DND-41 (cell line): ENCODE results near the gene CTSF.

Experiments
- EZH2 ChIP-seq: IDR thresholded peaks from 3 replicates; pipeline ENCODE4 v1.6.1; 2012; ENCODE audit warnings: borderline replicate concordance, low read depth, mild to moderate bottlenecking, moderate library complexity, low read length, inconsistent platforms; ENCODE audit not compliant: severe bottlenecking
- TF ChIP-seq, protein P1 (sequence below): IDR thresholded peaks from 2 replicates; pipeline ENCODE4 v1.5.1; 2012; ENCODE audit warnings: borderline replicate concordance, low read length, moderate library complexity, mild to moderate bottlenecking; ENCODE audit not compliant: poor library complexity, severe bottlenecking; ENCODE audit errors: extremely low read depth

DNA sequence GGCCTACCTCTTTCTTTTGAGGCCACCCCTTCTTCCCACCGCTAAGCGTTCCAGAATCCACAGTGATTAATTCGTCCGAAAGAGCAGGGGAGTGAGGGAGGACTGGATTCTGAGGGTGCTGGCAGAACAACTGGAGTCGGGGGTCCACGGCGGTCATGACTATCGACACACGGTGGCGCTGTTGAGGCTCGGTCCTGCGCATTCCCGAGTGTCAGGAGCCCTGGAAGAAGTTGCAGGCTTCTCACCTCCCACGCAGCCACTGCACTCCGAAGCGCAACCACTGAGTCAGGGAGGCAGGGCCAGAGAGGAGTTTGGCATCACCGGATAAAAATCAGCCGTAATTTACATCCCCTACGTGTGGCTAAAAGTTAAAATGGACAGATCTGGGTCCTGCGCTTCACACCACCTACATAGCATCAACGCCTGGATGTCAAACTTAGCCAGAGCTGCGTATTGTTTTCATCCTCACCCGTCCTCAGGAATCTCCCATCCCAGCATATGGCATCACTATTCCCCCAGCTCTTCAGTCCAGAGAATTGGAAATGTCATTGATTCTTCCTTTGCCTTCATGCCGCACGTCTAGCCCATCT, 10.7 kb upstream of the CTSF start:
- no peak for TF ChIP-seq EZH2
- TF ChIP-seq, protein P1, sequence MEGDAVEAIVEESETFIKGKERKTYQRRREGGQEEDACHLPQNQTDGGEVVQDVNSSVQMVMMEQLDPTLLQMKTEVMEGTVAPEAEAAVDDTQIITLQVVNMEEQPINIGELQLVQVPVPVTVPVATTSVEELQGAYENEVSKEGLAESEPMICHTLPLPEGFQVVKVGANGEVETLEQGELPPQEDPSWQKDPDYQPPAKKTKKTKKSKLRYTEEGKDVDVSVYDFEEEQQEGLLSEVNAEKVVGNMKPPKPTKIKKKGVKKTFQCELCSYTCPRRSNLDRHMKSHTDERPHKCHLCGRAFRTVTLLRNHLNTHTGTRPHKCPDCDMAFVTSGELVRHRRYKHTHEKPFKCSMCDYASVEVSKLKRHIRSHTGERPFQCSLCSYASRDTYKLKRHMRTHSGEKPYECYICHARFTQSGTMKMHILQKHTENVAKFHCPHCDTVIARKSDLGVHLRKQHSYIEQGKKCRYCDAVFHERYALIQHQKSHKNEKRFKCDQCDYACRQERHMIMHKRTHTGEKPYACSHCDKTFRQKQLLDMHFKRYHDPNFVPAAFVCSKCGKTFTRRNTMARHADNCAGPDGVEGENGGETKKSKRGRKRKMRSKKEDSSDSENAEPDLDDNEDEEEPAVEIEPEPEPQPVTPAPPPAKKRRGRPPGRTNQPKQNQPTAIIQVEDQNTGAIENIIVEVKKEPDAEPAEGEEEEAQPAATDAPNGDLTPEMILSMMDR, result peak; percentile 90
